Right ventricle myocardium superior (tissue), 1 donor: ENCODE data around the gene USP17L24. TPM values are rescaled to one million over a fixed set of nuclear protein-coding genes. Genes with fewer than 3 reads are reported as not detected.
"Not testable (repeated sequence)": the region's sequence is repeated elsewhere in the genome, so short reads cannot be mapped to it uniquely, and the experiment has no call there.

Experiments
- ATAC-seq: fragments of 200-7000 bp; cut with Tn5 transposase; one replicate; pipeline ENCODE4 v1.9.1; 2020; ENCODE audit warnings: mild to moderate bottlenecking; ENCODE audit not compliant: poor library complexity
- DNase-seq: peaks from one replicate; pipeline ENCODE4 v3.0.0-alpha.2; 2020
- intact Hi-C: fragments of 100-400 bp; cut with DNase I; formaldehyde crosslinking; loops from one replicate; pipeline ENCODE4 v1.11.2; 2022
- long read RNA-seq: library from polyadenylated mRNA; unstranded; transcript quantifications from one replicate; pipeline ENCODE4 v2.0.0, GENCODE V29; 2021
- total RNA-seq: library from RNA; stranded (reverse); fragmentation: NEBNext Ultra II Directional; extraction: Animal tissue kit (Norgen Biotek cat#: 25700); gene quantifications from one replicate; pipeline ENCODE4 v1.2.1, GENCODE V29; 2021
- donor health status: DM: no; HTN: yes; CAD: no; lungs with severe emphysema.

USP17L24 gene
- not detected for total RNA-seq
- long read RNA-seq: 0 reads

DNA sequence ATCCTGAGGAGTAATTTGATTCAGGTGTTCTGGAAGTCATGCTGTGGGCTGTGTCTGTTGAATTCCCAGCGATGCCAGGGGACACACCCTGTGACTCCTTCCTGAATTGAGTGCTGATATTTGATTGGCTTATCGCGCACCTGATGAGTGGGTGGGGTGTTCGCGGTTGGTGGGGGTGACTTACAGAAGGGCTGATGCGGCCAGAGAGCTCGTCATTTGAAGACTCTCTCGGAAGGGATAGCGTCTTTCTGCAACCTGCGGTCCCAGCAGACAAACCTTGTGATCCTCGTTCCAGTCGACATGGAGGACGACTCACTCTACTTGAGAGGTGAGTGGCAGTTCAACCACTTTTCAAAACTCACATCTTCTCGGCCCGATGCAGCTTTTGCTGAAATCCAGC, at the start of gene USP17L24:
USP17L24 (plus strand) TSS at position 301 of the 400 bp plus-strand sequence; CDS start at position 301, 0 bp downstream.
- intact Hi-C loops, ATAC-seq, DNase-seq: not testable (repeated sequence)

GRCh38 chr4:9324191-9324590, 774 bp upstream of the USP17L24 start:
- DNase-seq, ATAC-seq, intact Hi-C loops: not testable (repeated sequence)

DNA sequence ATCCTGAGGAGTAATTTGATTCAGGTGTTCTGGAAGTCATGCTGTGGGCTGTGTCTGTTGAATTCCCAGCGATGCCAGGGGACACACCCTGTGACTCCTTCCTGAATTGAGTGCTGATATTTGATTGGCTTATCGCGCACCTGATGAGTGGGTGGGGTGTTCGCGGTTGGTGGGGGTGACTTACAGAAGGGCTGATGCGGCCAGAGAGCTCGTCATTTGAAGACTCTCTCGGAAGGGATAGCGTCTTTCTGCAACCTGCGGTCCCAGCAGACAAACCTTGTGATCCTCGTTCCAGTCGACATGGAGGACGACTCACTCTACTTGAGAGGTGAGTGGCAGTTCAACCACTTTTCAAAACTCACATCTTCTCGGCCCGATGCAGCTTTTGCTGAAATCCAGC, 4.6 kb downstream of the USP17L24 start, which contains the start of gene USP17L25:
USP17L25 (plus strand) TSS at position 301 of the 400 bp plus-strand sequence; CDS start at position 301, 0 bp downstream.
- DNase-seq, ATAC-seq, intact Hi-C loops: not testable (repeated sequence)

- ATAC-seq, DNase-seq, intact Hi-C loops: not testable (repeated sequence)
Measured at GRCh38 chr4:9334358-9334757, 9.4 kb downstream of the USP17L24 start, which contains the start of gene USP17L26. Gene USP17L26 (plus strand): TSS chr4:9334658. CDS start chr4:9334658, 0 bp downstream.

DNA sequence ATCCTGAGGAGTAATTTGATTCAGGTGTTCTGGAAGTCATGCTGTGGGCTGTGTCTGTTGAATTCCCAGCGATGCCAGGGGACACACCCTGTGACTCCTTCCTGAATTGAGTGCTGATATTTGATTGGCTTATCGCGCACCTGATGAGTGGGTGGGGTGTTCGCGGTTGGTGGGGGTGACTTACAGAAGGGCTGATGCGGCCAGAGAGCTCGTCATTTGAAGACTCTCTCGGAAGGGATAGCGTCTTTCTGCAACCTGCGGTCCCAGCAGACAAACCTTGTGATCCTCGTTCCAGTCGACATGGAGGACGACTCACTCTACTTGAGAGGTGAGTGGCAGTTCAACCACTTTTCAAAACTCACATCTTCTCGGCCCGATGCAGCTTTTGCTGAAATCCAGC, 14.1 kb downstream of the USP17L24 start, which contains the start of gene USP17L5:
USP17L5 (plus strand) TSS at position 301 of the 400 bp plus-strand sequence; CDS start at position 301, 0 bp downstream.
- ATAC-seq, intact Hi-C loops, DNase-seq: not testable (repeated sequence)

- ATAC-seq, DNase-seq, intact Hi-C loops: not testable (repeated sequence)
Measured at GRCh38 chr4:9343848-9344247, 18.9 kb downstream of the USP17L24 start, which contains the start of gene USP17L27. Gene USP17L27 (plus strand): TSS chr4:9344148. CDS start chr4:9344148, 0 bp downstream.

- ATAC-seq, DNase-seq, intact Hi-C loops: not testable (repeated sequence)
Measured at GRCh38 chr4:9348593-9348992, 23.6 kb downstream of the USP17L24 start, which contains the start of gene USP17L28. Gene USP17L28 (plus strand): TSS chr4:9348893. CDS start chr4:9348893, 0 bp downstream.

GRCh38 chr4:9350866-9351265, 25.9 kb downstream of the USP17L24 start:
- ATAC-seq, intact Hi-C loops, DNase-seq: not testable (repeated sequence)

DNA sequence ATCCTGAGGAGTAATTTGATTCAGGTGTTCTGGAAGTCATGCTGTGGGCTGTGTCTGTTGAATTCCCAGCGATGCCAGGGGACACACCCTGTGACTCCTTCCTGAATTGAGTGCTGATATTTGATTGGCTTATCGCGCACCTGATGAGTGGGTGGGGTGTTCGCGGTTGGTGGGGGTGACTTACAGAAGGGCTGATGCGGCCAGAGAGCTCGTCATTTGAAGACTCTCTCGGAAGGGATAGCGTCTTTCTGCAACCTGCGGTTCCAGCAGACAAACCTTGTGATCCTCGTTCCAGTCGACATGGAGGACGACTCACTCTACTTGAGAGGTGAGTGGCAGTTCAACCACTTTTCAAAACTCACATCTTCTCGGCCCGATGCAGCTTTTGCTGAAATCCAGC, 28.4 kb downstream of the USP17L24 start, which contains the start of gene USP17L29:
USP17L29 (plus strand) TSS at position 301 of the 400 bp plus-strand sequence; CDS start at position 301, 0 bp downstream.
- DNase-seq, ATAC-seq, intact Hi-C loops: not testable (repeated sequence)

DNA sequence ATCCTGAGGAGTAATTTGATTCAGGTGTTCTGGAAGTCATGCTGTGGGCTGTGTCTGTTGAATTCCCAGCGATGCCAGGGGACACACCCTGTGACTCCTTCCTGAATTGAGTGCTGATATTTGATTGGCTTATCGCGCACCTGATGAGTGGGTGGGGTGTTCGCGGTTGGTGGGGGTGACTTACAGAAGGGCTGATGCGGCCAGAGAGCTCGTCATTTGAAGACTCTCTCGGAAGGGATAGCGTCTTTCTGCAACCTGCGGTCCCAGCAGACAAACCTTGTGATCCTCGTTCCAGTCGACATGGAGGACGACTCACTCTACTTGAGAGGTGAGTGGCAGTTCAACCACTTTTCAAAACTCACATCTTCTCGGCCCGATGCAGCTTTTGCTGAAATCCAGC, 37.9 kb downstream of the USP17L24 start, which contains the start of gene USP17L30:
USP17L30 (plus strand) TSS at position 301 of the 400 bp plus-strand sequence; CDS start at position 301, 0 bp downstream.
- intact Hi-C loops, DNase-seq, ATAC-seq: not testable (repeated sequence)

Other genes starting within 250 kb of the USP17L24 start
- not detected for gene FAM90A26, start 154.8 kb upstream of the USP17L24 start, total RNA-seq
- gene USP17L10, start 114.5 kb upstream of the USP17L24 start, total RNA-seq: not detected
- not detected for gene USP17L11, start 109.8 kb upstream of the USP17L24 start, total RNA-seq
- gene USP17L12, start 105.0 kb upstream of the USP17L24 start, total RNA-seq: not detected
- not detected for gene USP17L13, start 100.3 kb upstream of the USP17L24 start, total RNA-seq
- not detected for gene USP17L15, start 90.8 kb upstream of the USP17L24 start, total RNA-seq
- gene USP17L17, start 81.3 kb upstream of the USP17L24 start, total RNA-seq: not detected
- gene USP17L18, start 76.5 kb upstream of the USP17L24 start, total RNA-seq: not detected
- gene USP17L19, start 71.8 kb upstream of the USP17L24 start, total RNA-seq: not detected
- gene USP17L20, start 67.0 kb upstream of the USP17L24 start, total RNA-seq: not detected
- gene USP17L21, start 62.3 kb upstream of the USP17L24 start, total RNA-seq: not detected
- gene USP17L22, start 57.5 kb upstream of the USP17L24 start, total RNA-seq: not detected
- not detected for gene USP17L25, start 4.7 kb downstream of the USP17L24 start, total RNA-seq
- not detected for gene USP17L26, start 9.5 kb downstream of the USP17L24 start, total RNA-seq
- gene USP17L5, start 14.2 kb downstream of the USP17L24 start, total RNA-seq: not detected
- not detected for gene USP17L27, start 19.0 kb downstream of the USP17L24 start, total RNA-seq
- gene USP17L28, start 23.7 kb downstream of the USP17L24 start, total RNA-seq: not detected
- gene USP17L29, start 28.5 kb downstream of the USP17L24 start, total RNA-seq: not detected
- gene USP17L30, start 38.0 kb downstream of the USP17L24 start, total RNA-seq: not detected
- gene DEFB131A, start 119.2 kb downstream of the USP17L24 start, total RNA-seq: not detected